HepG2 (cell line): ENCODE data around the gene SSC5D. TPM values are rescaled to one million over a fixed set of nuclear protein-coding genes. Genes with fewer than 3 reads are reported as not detected.

ENCODE experiments used
- ATAC-seq: fragments of 200-7000 bp; cut with Tn5 transposase; 3 replicates; pipeline ENCODE4 v1.9.1; 2020; ENCODE audit warnings: mild to moderate bottlenecking, moderate library complexity
- BruUV-seq: library from RNA; stranded (reverse); fragments of 400-500 nt; replicated peaks from 2 replicates; lab custom pipeline; 2021; lab: Mats Ljungman, UMichigan
- CTCF ChIA-PET: fragments of 300-600 bp; formaldehyde crosslinking; extraction: SDS; loops from one replicate; lab custom pipeline; 2021; ENCODE audit warnings: low total read pairs, inconsistent platforms, low intra/inter-chr PET ratio; lab: Yijun Ruan, JAX
- POLR2A ChIA-PET: fragments of 350-600 bp; sonication (Branson Sonifier 250); formaldehyde crosslinking; loops from one replicate; lab custom pipeline; 2020; ENCODE audit warnings: antibody characterized with exemption, inconsistent platforms; lab: Yijun Ruan, JAX
- DNase-seq: peaks from one replicate; pipeline ENCODE4 v3.0.0-alpha.2; 2015; ENCODE audit warnings: low spot score
- FAIRE-seq: peaks from 3 replicates; lab custom pipeline; 2011; peaks lifted over from hg19 to GRCh38; lab: Jason Lieb, UNC
- H2AFZ ChIP-seq: one replicate; pipeline ENCODE4 v1.6.1; 2011; ENCODE audit warnings: low read length, inconsistent platforms
- H3K27ac ChIP-seq: fragments of 300-600 bp; 3 replicates; pipeline ENCODE4 v1.8.0; 2011; ENCODE audit warnings: mixed run types, mild to moderate bottlenecking, mixed read lengths, low read length, inconsistent platforms; ENCODE audit not compliant: insufficient read depth; ENCODE audit errors: extremely low read length
- H3K27me3 ChIP-seq, 2 experiments: fragments of 200-600 bp in 1 of 2; 2 replicates in 1 of 2; 3 replicates in 1 of 2; pipeline versions ENCODE4 v1.6.0 to v1.8.0; 2011; ENCODE audit warnings: low read length in 2 of 2, mild to moderate bottlenecking in 2 of 2, moderate library complexity in 2 of 2, inconsistent platforms in 1 of 2; ENCODE audit not compliant: insufficient read depth in 2 of 2, control insufficient read depth in 1 of 2
- H3K36me3 ChIP-seq, 2 experiments: fragments of 200-600 bp in 1 of 2; replicated peaks in 1 of 2; 2 replicates in 1 of 2; 3 replicates in 1 of 2; pipeline versions ENCODE4 v1.5.1 to v1.8.0; 2011; ENCODE audit warnings: low read length in 2 of 2, inconsistent platforms in 1 of 2; ENCODE audit not compliant: insufficient read depth in 2 of 2, control insufficient read depth in 1 of 2
- H3K4me1 ChIP-seq: 2 replicates; pipeline ENCODE4 v1.5.1; 2012; ENCODE audit warnings: low read length, inconsistent platforms; ENCODE audit not compliant: insufficient read depth
- H3K4me2 ChIP-seq: 2 replicates; pipeline ENCODE4 v1.6.0; 2011; ENCODE audit warnings: low read depth, low read length, inconsistent platforms
- H3K4me3 ChIP-seq, 3 experiments: fragments of 200-600 bp in 1 of 3; sonication (generic), shearing (Covaris generic) in 1 of 3; replicated peaks in 1 of 3; 2 replicates each; pipeline ENCODE4 v1.5.1; 2011 to 2016; ENCODE audit warnings: low read length in 3 of 3, inconsistent platforms in 2 of 3, low read depth in 2 of 3, mild to moderate bottlenecking in 2 of 3, control low read depth in 1 of 3, mixed read lengths in 1 of 3; ENCODE audit not compliant: insufficient read depth in 1 of 3
- H3K79me2 ChIP-seq: one replicate; pipeline ENCODE4 v1.6.1; 2011; ENCODE audit warnings: low read length, inconsistent platforms; ENCODE audit not compliant: insufficient read depth
- H3K9ac ChIP-seq: 2 replicates; pipeline ENCODE4 v1.6.0; 2011; ENCODE audit warnings: mild to moderate bottlenecking, low read depth, low read length, inconsistent platforms; ENCODE audit not compliant: insufficient read depth
- H3K9me3 ChIP-seq: 2 replicates; pipeline ENCODE4 v1.5.1; 2012; ENCODE audit warnings: mild to moderate bottlenecking, low read length
- H4K20me1 ChIP-seq: 2 replicates; pipeline ENCODE4 v1.6.0; 2011; ENCODE audit warnings: inconsistent platforms, mild to moderate bottlenecking, low read length, moderate library complexity; ENCODE audit not compliant: insufficient read depth
- BRCA1 ChIP-seq: sonication (generic); formaldehyde crosslinking; IDR thresholded peaks from 2 replicates; pipeline ENCODE4 v1.4.0; 2020; ENCODE audit warnings: missing genetic modification reagents
- EEA1 ChIP-seq: sonication (generic); formaldehyde crosslinking; IDR thresholded peaks from 2 replicates; pipeline ENCODE4 v1.5.1; 2020; ENCODE audit warnings: mild to moderate bottlenecking, missing genetic modification reagents, borderline replicate concordance
- EED ChIP-seq: sonication (generic); formaldehyde crosslinking; IDR thresholded peaks from 2 replicates; pipeline ENCODE4 v1.5.0; 2020; ENCODE audit warnings: mild to moderate bottlenecking, missing genetic modification reagents
- FOXJ3 ChIP-seq: sonication (generic); formaldehyde crosslinking; IDR thresholded peaks from 2 replicates; pipeline ENCODE4 v1.4.0; 2020; ENCODE audit warnings: missing genetic modification reagents, mild to moderate bottlenecking, borderline replicate concordance
- HCFC1 ChIP-seq: fragments of 150-350 bp; IDR thresholded peaks from 2 replicates; pipeline ENCODE4 v1.6.1; 2014; ENCODE audit warnings: low read depth, low read length
- HDAC1 ChIP-seq: sonication (generic); formaldehyde crosslinking; IDR thresholded peaks from 2 replicates; pipeline ENCODE4 v1.5.1; 2020; ENCODE audit warnings: mild to moderate bottlenecking, missing genetic modification reagents
- KLF16 ChIP-seq, 2 experiments: sonication (generic) in 1 of 2; formaldehyde crosslinking in 1 of 2; IDR thresholded peaks; 2 replicates each; pipeline versions ENCODE4 v1.6.1 to v1.8.0; 2016 to 2023; ENCODE audit warnings: missing genetic modification reagents in 2 of 2, missing compliant biosample characterization in 1 of 2
- PREB ChIP-seq: sonication (generic); formaldehyde crosslinking; IDR thresholded peaks from 2 replicates; pipeline ENCODE4 v1.4.0; 2020; ENCODE audit warnings: missing genetic modification reagents
- SAP130 ChIP-seq: IDR thresholded peaks from 2 replicates; pipeline ENCODE4 v1.6.1; 2016; ENCODE audit warnings: low read depth
- SIX4 ChIP-seq: sonication (generic); formaldehyde crosslinking; IDR thresholded peaks from 2 replicates; pipeline ENCODE4 v1.4.0; 2020; ENCODE audit warnings: missing genetic modification reagents
- SP140L ChIP-seq: sonication (generic); formaldehyde crosslinking; IDR thresholded peaks from 2 replicates; pipeline ENCODE4 v1.4.0; 2020; ENCODE audit warnings: missing genetic modification reagents, borderline replicate concordance
- SRY ChIP-seq: sonication (generic); formaldehyde crosslinking; IDR thresholded peaks from 2 replicates; pipeline ENCODE4 v1.8.0; 2022; ENCODE audit warnings: mild to moderate bottlenecking, missing genetic modification reagents
- STAT5B ChIP-seq: sonication (generic); formaldehyde crosslinking; IDR thresholded peaks from 2 replicates; pipeline ENCODE4 v1.4.0; 2020; ENCODE audit warnings: missing genetic modification reagents
- TCF7L2 ChIP-seq: IDR thresholded peaks from 2 replicates; pipeline ENCODE4 v1.6.1; 2011; ENCODE audit warnings: mild to moderate bottlenecking, low read depth, low read length, moderate library complexity
- USF2 ChIP-seq, 2 experiments: sonication (generic) in 1 of 2; formaldehyde crosslinking in 1 of 2; IDR thresholded peaks; 2 replicates each; pipeline versions ENCODE4 v1.5.1 to v1.6.1; 2011 to 2020; ENCODE audit warnings: borderline replicate concordance in 1 of 2, low read depth in 1 of 2, low read length in 1 of 2, mild to moderate bottlenecking in 1 of 2, missing genetic modification reagents in 1 of 2, moderate library complexity in 1 of 2
- ZNF362 ChIP-seq: sonication (generic); formaldehyde crosslinking; IDR thresholded peaks from 2 replicates; pipeline ENCODE4 v1.4.0; 2020; ENCODE audit warnings: missing genetic modification reagents, mild to moderate bottlenecking, borderline replicate concordance
- ZNF496 ChIP-seq: sonication (generic); formaldehyde crosslinking; IDR thresholded peaks from 2 replicates; pipeline ENCODE4 v1.8.1; 2023; ENCODE audit warnings: mild to moderate bottlenecking, moderate library complexity, missing genetic modification reagents; ENCODE audit not compliant: insufficient replicate concordance
- ZNF619 ChIP-seq: sonication (generic); formaldehyde crosslinking; IDR thresholded peaks from 2 replicates; pipeline ENCODE4 v1.4.0; 2020; ENCODE audit warnings: mild to moderate bottlenecking, missing genetic modification reagents
- ZNF766 ChIP-seq: sonication (generic); formaldehyde crosslinking; IDR thresholded peaks from 2 replicates; pipeline ENCODE4 v1.5.0; 2020; ENCODE audit warnings: missing genetic modification reagents, borderline replicate concordance
- ZNF782 ChIP-seq: sonication (generic); formaldehyde crosslinking; IDR thresholded peaks from 2 replicates; pipeline ENCODE4 v1.4.0; 2020; ENCODE audit warnings: missing genetic modification reagents, mild to moderate bottlenecking, borderline replicate concordance
- WGBS: methylation state at CpG from one replicate; pipeline ENCODE4 v1.1.6; 2017; ENCODE audit warnings: low lambda C conversion rate; 5-methylcytosine and 5-hydroxymethylcytosine counted together
- in situ Hi-C: cut with HindIII; loops from 2 replicates; pipeline ENCODE4 v1.10.0; 2017; ENCODE audit warnings: low pct_unique_long_range_greater_than_20kb; ENCODE audit not compliant: extremely low pct_ligation_motif_present
- intact Hi-C: fragments of 100-400 bp; cut with micrococcal nuclease; formaldehyde crosslinking; loops from one replicate; pipeline ENCODE4 v1.10.0; 2022; ENCODE audit not compliant: unreplicated experiment
- polyA plus RNA-seq, 8 experiments: library from polyadenylated mRNA; depleted of rRNA in 3 of 8; stranded (reverse) in 7 of 8; unstranded in 1 of 8; fragments of >200 nt; fragmentation: Illumina TruSeq in 4 of 8; extraction: Trizol in 4 of 8; gene quantifications; 2 replicates each; pipeline versions ENCODE4 v1.2.1 to v1.2.3, GENCODE V29; 2011 to 2016; ENCODE audit warnings: low read depth in 4 of 8, missing spikeins in 1 of 8, mixed read lengths in 1 of 8; ENCODE audit not compliant: insufficient read depth in 1 of 8
- total RNA-seq, 5 experiments: library from RNA; depleted of rRNA; stranded (reverse); fragments of >200 nt; fragmentation: Illumina TruSeq; extraction: Trizol; gene quantifications; 2 replicates each; pipeline ENCODE4 v1.2.3, GENCODE V29; 2016; ENCODE audit warnings: low read depth in 1 of 5

SSC5D gene
- total and polyA plus RNA-seq, 2 of the 13 experiments (the other 11 are each of a cell fraction or from before 2014, with no cell fraction given), result not detected

GRCh38 chr19:55442372-55442961, 45.8 kb upstream of the SSC5D start:
- no peak overlapping the region for H3K27ac ChIP-seq
- ChIA-PET CTCF (no interaction called here), POLR2A (no interaction called here)
- H3K79me2 ChIP-seq, result no peaks in the 10 kb centered on the region
- no TSS peak for BruUV-seq
- H2AFZ ChIP-seq, result no peak overlapping the region
- in situ Hi-C loops, result no loop called here
- H3K4me1 ChIP-seq, result no peaks in the 10 kb centered on the region
- H3K4me3 ChIP-seq, result no peak overlapping the region
- peaks cover 6 to 52% of the 10 kb centered on the region in 2 experiments; a peak in 4 of 5 replicates for H3K27me3 ChIP-seq
- no peak for FAIRE-seq
- 15% methylated on average over 21 of the region's 72 CpGs for WGBS
- H3K9me3 ChIP-seq, result no peaks in the 10 kb centered on the region
- no peak for ATAC-seq
- intact Hi-C loops, result no loop called here
- no peak for DNase-seq
- TF ChIP-seq ZNF619 (CRISPR knock-in tag) (no peak), ZNF782 (CRISPR knock-in tag) (no peak), ZNF362 (CRISPR knock-in tag) (no peak), ZNF496 (CRISPR knock-in tag) (no peak), FOXJ3 (no peak), ZNF766 (no peak), HCFC1 (no peak), HDAC1 (no peak), USF2 (IDR thresholded peaks at IDR 0.05; ENCODE audit: low read depth, low read length) (no peak), USF2 (CRISPR knock-in tag; IDR thresholded peaks at IDR 0.05; ENCODE audit: borderline replicate concordance) (no peak), SP140L (no peak), TCF7L2 (no peak), EEA1 (CRISPR knock-in tag) (no peak), BRCA1 (CRISPR knock-in tag) (no peak), KLF16 (CRISPR knock-in tag; IDR thresholded peaks at IDR 0.05) (no peak), STAT5B (CRISPR knock-in tag) (no peak), SRY (CRISPR knock-in tag) (no peak), SAP130 (CRISPR knock-in tag) (no peak), SIX4 (CRISPR knock-in tag) (no peak), EED (CRISPR knock-in tag) (no peak), PREB (CRISPR knock-in tag) (no peak)
- no peaks in the 10 kb centered on the region for H3K36me3 ChIP-seq
- H3K9ac ChIP-seq, result no peak overlapping the region
- H3K4me2 ChIP-seq, result no peak overlapping the region
- H4K20me1 ChIP-seq, result peaks cover 4% of the 10 kb centered on the region; the same call in 1 of the 2 replicates
